ENCODE results near the gene CPSF4L.

DNA sequence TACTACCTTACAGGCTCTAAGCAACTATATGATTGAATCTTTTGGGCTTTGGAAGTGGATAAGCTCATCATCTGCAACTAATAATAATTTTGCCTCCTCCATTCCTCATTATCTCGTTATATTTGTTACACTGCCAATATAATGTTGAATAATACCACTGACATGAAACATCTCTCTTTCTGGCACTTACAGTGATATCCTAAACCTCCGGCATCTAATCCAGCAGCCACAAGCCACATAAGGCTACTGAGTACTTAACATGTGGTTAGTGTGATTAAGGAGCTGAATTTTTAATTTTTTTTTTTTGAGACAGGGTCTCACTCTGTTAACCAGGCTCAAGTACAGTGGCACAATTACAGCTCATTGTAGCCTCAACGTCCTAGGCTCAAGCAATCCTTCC lies 40.5 kb upstream of the CPSF4L start:
- TF ChIP-seq EZH2 (IDR thresholded peaks at IDR 0.05; ENCODE audit: low read length): no peak
- TF ChIP-seq, protein P1, sequence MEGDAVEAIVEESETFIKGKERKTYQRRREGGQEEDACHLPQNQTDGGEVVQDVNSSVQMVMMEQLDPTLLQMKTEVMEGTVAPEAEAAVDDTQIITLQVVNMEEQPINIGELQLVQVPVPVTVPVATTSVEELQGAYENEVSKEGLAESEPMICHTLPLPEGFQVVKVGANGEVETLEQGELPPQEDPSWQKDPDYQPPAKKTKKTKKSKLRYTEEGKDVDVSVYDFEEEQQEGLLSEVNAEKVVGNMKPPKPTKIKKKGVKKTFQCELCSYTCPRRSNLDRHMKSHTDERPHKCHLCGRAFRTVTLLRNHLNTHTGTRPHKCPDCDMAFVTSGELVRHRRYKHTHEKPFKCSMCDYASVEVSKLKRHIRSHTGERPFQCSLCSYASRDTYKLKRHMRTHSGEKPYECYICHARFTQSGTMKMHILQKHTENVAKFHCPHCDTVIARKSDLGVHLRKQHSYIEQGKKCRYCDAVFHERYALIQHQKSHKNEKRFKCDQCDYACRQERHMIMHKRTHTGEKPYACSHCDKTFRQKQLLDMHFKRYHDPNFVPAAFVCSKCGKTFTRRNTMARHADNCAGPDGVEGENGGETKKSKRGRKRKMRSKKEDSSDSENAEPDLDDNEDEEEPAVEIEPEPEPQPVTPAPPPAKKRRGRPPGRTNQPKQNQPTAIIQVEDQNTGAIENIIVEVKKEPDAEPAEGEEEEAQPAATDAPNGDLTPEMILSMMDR (optimal IDR thresholded peaks at IDR 0.05 in 1 of 3, IDR thresholded peaks at IDR 0.05 in 1 of 3, conservative IDR thresholded peaks at IDR 0.05 in 1 of 3; ENCODE audit: extremely low read depth in 1 of 3, insufficient read depth in 2 of 3, low read length in 3 of 3): no peak
